HG02870 (cell line): Measurements from ENCODE around the gene CACNB3.

Experiments
- ATAC-seq: cut with Tn5 transposase; IDR thresholded peaks from one replicate; pipeline ENCODE4 v1.9.1; 2021; ENCODE audit warnings: mild to moderate bottlenecking, moderate library complexity; ENCODE audit not compliant: unreplicated experiment

Gene CACNB3

DNA sequence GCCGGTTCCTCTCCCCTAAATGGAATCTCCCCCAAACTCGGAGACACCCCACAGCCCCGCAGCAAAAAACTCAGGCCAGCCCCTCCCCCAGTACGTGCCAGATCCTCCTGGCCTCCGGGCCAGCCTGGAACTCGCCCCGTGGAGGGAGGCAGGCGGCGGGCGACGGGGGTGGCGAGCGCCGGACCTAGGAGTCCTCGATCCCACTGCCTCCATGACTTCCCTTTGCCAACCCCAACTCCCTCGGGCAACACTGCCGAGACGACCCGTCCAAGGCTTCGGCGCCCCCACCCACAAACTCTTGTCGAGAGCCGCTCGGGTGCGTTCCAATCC is 29.8 kb upstream of the CACNB3 start:
- ATAC-seq, result no peak

DNA sequence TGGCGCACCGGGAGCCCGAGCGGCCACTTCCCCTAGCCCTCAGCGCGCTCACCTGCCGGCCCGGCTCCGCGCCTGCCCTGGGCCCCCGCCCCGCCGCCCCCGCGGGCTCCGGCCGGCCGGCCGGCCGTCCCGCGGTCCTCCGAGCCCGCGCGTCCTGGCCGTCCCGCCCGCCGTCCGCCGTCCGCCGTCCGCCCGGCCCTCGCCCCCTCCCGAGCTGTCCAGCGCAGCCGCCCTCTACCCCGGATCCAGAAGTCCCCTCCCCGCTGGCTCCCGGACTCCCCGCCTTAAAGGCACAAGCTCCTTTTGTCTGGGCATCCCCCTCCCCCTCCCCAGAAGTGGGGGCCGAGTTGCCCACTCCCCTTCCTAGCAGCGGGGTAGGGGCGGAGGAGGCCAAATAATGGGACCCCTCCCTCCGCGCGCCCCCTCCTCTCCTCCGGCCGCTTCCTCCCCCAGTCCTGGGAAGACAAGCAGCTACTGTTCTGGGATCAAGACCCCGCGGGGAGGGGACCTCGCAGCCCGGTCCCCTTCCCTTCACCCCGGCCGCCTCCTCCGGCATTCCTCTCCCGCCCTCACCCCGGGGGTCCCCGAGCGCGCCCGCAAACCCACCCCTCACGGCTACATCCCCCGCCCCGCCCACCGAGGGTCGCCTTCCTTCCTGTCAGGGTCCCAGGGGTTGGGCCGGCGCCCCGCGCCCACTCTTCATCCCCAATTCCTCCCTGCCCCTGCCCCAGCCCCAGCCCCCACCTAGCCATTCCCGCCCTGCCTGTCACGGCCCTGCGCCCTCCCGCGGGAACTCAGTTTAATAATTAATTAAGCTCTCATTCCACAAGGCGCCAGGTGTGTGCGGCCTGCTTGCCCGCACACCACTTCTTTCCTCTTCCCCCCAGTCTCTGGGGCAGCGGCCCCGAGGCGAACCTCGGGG is 29.2 kb upstream of the CACNB3 start, which contains the start of gene ADCY6:
Gene ADCY6, minus strand, starts transcription at position 236 of the 922 bp plus-strand sequence. CDS start 5,655 bp downstream, outside the sequence.
- ATAC-seq, result no peak

GRCh38 chr12:48789858-48790326 is 28.4 kb upstream of the CACNB3 start:
- ATAC-seq, result no peak

GRCh38 chr12:48793696-48794095 is 24.6 kb upstream of the CACNB3 start:
- no peak for ATAC-seq

DNA sequence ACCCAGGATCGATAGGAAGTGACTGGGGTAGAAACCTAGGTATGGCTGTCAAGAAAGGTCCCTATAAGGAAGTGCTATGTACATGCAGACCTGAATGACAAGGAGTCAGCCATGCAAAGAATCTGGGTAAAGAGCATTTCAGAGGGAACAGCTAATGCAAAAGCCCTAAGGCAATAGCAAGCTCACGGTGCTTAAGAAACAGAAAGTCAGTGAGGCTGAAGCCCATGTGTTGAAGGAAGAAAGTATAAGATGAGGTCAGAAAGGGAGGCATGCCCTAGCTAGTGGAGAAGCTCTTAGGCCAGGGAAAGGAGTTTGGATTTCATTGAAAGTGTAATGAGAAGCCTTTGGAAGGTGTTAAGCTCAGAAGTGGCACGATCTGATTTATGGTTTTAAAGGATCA is 23.4 kb upstream of the CACNB3 start:
- no peak for ATAC-seq

- no peak for ATAC-seq
Observed at GRCh38 chr12:48795550-48796455, 22.5 kb upstream of the CACNB3 start.

DNA sequence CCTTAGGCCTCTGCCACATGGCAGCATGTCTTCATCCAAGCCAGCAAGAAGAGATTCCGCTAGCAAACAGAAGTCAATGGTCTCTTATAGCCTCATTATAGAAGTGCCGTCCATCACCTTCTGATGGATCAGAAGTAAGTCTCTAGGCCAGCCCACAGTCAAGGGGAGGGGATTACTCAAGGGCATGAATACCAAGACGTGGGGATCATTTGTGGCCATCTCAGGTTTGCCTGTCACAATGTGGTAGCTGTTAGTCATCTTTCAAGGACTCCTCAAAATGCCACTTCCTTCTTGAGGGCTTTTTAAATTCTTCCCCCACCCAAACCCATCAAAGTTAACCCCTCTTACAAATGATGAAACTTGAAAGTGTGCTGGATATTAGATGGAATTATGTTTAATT is 21.3 kb upstream of the CACNB3 start:
- no peak for ATAC-seq

DNA sequence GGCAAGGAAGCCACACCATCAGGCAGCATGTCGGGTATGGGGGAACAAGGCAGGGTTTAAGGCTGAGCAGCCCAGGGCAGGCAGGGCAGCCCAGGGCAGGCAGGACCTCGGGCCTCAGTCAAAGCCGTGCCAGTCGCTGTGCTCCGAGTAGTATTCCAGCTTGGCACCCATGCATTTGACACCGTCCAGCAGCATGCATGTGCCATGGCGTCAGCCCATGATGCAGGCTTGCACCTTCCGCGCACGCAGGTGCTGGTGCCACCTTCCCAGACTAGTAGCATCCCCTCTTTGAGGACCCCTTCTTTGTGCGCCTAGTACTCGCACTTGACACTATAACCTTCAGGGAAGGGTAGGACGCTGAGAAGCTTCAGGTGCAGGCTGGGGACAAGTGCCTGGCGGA is 17.8 kb upstream of the CACNB3 start:
- ATAC-seq, result no peak

- no peak for ATAC-seq
Observed at GRCh38 chr12:48800971-48801370, 17.3 kb upstream of the CACNB3 start.

DNA sequence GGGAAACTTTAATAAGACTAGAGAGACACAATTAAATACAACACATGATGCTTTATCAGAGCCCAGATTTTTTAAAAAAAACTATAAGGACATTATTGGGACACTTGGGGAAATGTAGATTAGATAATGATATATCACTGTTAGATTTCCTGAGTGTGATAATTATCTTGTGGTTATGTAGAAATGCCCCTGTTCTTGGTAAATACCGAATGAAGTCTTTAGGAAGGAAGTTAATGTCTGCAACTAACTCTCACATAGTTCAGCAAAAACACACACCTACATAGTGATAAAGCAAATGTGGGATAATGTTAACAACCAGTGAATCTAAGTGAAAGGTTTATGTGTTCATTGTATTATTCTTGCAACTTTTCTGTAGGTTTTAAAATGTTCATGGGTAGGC is 14.6 kb upstream of the CACNB3 start:
- no peak for ATAC-seq

DNA sequence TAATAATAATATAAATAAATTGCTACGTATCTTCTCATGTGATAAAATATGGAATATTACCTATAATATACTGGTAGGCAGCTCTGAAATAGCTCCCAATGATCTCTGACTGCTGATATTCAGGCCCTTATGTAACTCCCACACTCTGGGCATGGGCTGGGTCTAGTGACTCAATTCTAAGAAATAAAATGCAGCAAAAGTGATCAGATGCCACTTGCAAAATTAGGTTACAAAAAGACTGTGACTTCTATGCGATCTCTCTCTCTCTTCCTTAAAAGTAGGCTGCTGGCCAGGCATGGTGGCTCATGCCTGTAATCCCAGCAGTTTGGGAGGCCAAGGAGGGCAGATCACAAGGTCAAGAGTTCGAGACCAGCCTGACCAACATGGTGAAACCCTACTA is 10.3 kb upstream of the CACNB3 start:
- no peak for ATAC-seq

DNA sequence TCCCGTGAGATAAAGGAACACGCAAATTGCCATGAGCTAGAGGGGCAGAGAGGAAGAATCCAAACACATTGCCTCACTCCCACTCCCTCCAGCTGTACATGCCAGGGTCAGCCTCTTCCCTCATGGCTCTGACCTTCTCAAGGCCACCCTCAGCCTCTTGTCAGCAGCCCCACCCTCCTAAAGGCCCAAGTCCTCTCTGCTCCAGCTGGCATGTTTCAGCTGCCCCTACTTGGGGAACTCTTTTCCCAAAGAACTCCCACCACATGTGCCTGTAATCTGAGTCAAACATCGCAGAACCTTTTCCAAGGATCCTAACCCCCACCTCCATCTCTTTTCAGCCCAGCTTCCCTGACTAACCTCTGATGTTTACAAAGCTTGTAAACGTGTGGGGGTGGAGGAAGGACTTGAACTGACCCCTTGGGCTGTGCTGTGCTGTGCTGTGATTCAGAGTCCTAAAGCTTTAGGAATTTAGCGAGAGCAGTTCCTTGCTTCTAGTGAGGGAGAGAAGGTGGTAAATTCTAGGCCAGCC is 7.3 kb upstream of the CACNB3 start:
- no peak for ATAC-seq

DNA sequence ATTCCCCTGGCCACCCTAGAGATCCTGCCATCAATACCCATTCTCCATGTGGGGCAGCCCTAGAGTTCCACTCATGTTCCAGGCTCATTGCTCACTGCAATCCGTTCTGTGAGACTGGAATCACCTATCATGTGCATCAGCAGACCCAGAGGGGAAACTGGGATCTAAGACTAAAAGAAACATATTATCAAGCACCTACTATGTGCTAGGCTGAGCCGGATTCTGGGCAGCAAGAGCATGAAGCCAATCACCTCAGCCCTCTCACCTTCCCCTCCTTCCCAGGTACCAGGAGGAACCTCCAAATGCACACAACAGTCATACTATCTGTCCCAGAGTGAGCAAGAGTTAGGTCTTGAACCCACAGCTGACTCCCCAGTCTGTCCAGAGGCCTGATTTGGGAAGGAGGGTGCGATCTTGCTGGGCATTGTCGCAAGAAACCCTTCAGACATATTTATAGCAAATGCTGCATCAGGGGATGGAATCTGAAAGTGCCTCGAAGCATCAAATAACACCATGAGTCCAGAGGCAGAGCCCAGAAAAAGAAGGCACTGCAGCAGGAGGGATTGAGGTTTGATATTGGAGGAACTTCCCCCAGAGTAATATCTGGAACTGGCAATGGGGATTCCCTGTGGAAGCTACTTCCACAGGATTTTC is 6.7 kb upstream of the CACNB3 start:
- no peak for ATAC-seq

- no peak for ATAC-seq
Observed at GRCh38 chr12:48812389-48812788, 5.9 kb upstream of the CACNB3 start.

DNA sequence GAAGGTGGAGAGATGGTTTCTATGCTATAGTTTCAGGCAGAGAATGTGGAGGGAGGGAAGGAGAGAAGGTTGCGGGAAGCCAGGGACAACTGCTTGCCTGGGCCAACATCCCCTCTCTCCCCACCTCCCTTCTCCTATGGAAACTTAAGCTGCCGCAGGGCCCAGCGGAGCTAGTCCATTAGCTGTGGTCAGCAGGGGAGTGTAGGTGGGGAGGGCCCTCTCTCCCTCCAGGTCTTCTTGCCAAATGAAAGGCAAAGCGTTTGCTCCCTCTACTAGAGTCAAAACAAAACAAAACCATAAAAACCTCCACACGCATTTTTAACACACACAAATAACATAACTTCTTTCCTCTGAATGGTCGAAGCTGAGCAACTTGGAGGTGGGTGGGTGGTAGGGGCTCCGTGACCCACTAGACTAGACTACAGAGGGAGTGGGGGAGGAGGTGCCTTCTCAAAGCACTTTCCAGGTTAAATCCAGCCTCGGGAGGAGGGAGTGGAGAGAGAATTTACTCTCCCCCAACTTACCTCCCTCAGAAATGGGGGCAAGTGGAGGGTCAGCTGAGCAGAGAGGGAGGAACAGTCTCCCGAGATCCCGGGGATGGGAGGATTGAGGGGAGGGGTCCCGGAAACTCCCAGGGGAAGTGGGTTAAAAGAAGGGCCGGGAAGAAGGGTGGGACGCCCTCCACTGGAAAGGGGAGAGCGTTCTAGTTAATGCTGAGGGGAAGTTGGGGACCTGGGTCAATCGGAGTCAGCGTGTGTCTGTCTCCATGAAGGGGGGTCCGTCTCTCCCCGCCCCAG is 4.6 kb upstream of the CACNB3 start:
- no peak for ATAC-seq

GRCh38 chr12:48814262-48815125 is 3.8 kb upstream of the CACNB3 start:
- ATAC-seq, result peak; percentile 62

DNA sequence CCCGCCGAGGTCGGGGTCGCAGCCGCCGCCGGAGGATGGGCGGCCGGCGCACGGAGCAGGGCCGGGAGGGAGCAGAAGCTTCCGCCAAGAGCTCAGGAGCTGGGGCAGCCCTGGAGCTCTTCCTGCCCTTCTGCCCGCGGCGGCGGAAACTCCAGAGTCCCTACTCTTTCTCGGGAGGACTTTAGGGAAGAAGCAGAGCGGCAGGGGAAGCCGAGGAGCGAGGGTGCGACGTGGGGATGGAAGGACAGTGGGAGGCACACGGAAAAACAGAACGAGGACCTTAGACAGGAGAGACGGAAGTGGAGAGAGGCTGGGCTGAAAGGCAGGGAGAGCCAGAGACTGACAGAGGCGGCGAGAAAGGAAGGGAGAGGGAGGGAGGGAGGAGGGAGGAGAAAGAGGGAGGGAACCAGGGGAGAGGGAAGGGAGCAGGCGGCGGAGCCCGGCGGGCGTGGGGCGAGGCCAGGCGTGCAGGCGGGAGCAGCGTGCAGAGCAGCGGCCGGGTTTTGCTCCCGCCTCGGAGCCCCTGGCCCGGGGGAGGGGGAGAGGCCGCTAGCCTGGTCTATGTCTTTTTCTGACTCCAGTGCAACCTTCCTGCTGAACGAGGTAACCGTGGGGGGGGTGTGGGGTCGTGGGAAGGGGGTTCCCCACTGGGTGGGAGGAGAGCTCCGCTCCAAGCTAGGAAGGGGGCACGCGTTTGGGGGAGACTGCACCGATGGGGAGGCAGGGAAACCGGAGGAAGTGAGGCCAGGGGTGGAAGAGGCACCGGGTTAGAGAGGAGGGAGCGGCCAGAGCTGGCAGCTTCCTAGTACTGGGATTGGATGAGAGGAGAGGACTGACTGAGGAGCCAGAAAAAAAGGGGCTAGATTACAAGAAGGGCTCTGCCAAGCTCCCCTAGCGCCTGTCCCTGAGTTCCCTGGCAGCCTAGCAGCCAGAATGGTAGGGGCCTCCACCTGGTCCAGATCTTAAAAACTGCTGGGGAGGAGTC is 2.9 kb upstream of the CACNB3 start:
- peak; percentile 23 for ATAC-seq
